A673 (cell line): ENCODE measurements around the gene SALL1.

Experiments used
- CTCF ChIP-seq: fragments of 300-800, 200-600 bp; sonication (generic); conservative IDR thresholded peaks from 2 replicates; pipeline ENCODE4 v1.5.1; 2017; ENCODE audit warnings: low read depth, mild to moderate bottlenecking, antibody characterized with exemption, low read length, moderate library complexity, mixed read lengths
- EZH2 ChIP-seq: fragments of 200-600 bp; sonication (generic); IDR thresholded peaks from 2 replicates; pipeline ENCODE4 v1.6.1; 2017; ENCODE audit warnings: borderline replicate concordance, low read depth, mild to moderate bottlenecking, mixed read lengths, antibody characterized with exemption, low read length; ENCODE audit not compliant: poor library complexity, severe bottlenecking

GRCh38 chr16:51184702-51185433 is 33.8 kb upstream of the SALL1 start:
- TF ChIP-seq CTCF (no peak), EZH2 (no peak)
